Peyer's patch (tissue), 4 donors: Measurements from ENCODE around the gene MYCBPAP.

ENCODE experiments used
- POLR2A ChIP-seq, 2 donors: fragments of 450-650 bp; IDR thresholded peaks; one replicate each; pipeline ENCODE4 v1.5.1; 2017; ENCODE audit warnings: antibody characterized with exemption in 2 of 2, mild to moderate bottlenecking in 2 of 2, moderate library complexity in 2 of 2
- TF ChIP-seq, protein P1 (sequence below), 6 experiments: fragments of 450-650 bp in 4 of 6; fragments of 200-600 bp in 2 of 6; sonication (generic) in 1 of 6; IDR thresholded peaks; one replicate each; pipeline ENCODE4 v1.5.1; 2017 to 2019; ENCODE audit warnings: antibody characterized with exemption in 6 of 6, mild to moderate bottlenecking in 3 of 6, moderate library complexity in 1 of 6

DNA sequence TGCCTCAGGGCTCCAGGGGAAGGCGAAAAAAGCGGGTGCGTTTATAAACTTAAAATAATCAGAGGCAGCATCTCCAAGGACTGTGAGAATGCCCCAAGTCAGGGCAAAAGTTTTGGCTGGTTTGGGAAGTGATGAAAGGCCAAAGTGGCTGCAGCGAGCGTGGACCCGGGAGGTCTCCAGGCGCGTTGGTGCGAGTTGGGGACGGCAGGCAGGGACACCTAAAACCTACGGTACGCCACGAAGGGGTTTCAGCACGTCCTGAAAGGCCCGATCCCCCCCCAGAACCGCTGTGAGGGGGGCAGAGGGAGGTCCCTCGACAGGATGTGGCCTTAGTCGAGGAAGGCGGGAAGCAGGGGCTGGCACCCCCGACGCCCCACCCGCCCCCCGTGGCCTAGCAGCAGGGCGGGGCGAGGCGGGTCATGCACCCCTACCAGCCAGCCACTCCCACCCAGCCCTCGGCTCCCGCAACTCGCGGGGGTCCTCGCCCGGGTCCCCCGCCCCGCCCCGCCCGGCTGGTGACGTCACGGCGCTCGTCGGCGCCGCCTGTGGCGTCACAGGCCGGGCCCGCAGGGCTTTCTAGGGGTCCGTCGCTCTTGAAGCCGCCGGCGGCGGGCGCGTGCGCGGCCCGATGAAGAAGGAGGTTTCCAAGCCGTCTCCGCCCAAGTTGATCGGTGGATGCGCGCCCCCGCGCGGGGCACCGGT is at the start of gene MYCBPAP:
- TF ChIP-seq, protein P1, sequence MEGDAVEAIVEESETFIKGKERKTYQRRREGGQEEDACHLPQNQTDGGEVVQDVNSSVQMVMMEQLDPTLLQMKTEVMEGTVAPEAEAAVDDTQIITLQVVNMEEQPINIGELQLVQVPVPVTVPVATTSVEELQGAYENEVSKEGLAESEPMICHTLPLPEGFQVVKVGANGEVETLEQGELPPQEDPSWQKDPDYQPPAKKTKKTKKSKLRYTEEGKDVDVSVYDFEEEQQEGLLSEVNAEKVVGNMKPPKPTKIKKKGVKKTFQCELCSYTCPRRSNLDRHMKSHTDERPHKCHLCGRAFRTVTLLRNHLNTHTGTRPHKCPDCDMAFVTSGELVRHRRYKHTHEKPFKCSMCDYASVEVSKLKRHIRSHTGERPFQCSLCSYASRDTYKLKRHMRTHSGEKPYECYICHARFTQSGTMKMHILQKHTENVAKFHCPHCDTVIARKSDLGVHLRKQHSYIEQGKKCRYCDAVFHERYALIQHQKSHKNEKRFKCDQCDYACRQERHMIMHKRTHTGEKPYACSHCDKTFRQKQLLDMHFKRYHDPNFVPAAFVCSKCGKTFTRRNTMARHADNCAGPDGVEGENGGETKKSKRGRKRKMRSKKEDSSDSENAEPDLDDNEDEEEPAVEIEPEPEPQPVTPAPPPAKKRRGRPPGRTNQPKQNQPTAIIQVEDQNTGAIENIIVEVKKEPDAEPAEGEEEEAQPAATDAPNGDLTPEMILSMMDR (IDR thresholded peaks at IDR 0.05), result peak in 3 of 6 experiments; percentile 8 to 28 (median 14)
- no peak for TF ChIP-seq POLR2A (IDR thresholded peaks at IDR 0.05)
